C4-2B (cell line): ENCODE results near the gene PITPNM3.

Experiments used
- H3K27ac ChIP-seq: fragments of 450-650 bp; 2 replicates; pipeline ENCODE4 v1.5.1; 2017
- CTCF ChIP-seq: fragments of 450-650 bp; conservative IDR thresholded peaks from 2 replicates; pipeline ENCODE4 v1.5.1; 2017; ENCODE audit warnings: mild to moderate bottlenecking
- ZFX ChIP-seq: fragments of 450-650 bp; IDR thresholded peaks from 2 replicates; pipeline ENCODE4 v1.6.1; 2017

The PITPNM3 gene

GRCh38 chr17:6402258-6402657, 154.1 kb downstream of the PITPNM3 start:
- no peak overlapping the region for H3K27ac ChIP-seq
- TF ChIP-seq CTCF (no peak), ZFX (no peak)
